NCI-H146 (cell line): ENCODE data around the gene NADK.

Experiments
- DNase-seq: peaks from one replicate; lab custom pipeline; 2025; lab: John Stamatoyannopoulos, UW

The NADK gene

DNA sequence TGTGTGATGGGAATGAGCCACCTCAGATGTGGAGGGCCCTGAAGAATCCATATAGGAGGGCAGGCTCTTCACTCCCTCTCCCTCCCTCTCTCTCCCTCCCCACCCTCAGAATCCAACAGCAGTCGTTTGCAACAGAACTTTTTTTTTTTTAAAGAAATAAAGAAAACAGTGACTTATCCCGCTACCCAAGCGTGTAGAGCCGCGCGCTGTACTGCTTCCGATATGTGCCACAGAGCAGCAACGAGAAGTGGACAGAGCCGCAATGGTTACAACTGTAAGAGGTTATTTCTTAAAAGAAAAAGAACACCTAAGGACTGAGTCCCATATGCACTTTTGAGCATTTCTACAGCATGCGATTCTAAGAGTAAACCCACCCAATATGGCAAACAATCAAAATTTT lies 7.4 kb upstream of the NADK start:
- DNase-seq: no peak

DNA sequence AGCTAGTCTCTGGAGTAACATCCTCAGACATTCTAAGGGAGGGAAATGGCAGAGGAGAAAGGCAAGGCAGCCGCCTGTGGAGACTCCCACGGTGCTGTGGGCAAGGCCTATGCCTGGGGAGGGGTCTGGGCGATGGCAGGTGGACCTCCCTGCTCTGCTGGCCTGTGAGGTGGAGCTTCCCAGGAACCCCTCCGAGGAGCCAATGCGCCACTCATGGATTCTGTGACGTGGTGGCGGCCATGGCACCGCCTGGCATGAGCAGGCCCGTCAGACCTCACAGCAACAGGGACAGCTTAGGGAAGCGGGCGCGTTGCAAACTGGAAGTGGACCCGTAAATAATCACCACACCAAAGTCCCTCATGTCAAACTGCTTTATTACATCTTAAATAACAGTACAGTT lies 6.7 kb upstream of the NADK start:
- no peak for DNase-seq

DNA sequence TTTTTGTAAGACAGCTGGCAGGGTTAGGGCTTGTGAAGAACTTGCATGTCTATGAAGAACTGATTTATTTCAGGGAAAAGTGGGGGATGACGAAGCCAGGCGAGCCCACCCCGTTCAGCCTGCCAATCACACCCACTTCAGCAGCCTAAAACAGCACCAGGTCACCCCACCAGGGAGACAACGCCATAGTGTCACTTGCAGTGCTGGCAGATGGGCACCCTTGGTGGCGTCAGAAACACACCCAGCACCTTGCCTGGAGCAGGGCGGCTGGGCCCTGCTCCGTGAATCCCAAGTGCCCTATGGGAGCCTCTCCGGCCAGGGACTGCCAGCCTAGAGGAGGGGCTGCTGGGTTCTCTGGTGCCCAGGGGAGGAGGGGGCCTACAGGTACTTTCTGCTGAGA lies 5.0 kb upstream of the NADK start:
- no peak for DNase-seq

DNA sequence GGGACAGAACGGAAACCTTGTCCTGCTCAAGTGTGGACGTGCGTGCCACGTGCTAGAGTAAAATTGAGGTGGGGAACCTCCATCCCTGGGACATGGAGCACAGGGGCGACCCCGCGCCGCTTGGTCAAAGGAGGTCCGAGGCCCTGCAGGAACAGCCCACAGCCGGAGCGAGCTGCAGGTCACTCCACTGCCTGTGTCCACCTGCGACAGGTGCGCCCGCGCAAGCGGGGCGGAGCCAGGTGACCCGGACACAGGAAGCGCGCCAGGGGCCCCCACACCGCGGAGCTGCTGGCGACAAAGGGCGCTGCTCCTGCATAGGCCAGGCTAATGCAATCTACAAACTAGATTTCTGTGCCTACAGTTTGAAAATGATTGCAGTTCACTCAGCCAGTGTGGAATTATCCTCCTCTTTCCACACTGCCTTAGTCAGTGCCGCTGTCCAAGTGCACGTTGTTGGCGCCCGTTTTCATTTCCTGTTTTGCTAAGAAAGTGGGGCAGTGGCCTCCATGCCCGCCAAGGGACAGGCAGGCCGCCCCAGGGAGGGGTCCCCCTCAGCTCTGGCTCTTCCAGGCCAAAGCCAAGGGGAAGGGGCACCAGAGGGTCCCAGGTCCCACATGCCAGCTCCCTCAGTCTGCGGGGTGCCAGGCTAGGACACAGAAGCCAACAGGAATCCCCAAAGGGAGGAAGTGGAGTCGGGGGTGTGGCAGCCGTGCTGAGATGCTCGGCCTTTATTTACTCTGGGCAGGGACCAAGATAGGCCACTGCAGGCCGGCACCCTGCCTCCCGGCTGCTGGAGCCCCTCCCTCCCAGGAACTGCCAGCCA lies 4.3 kb upstream of the NADK start:
- peak; percentile 57 for DNase-seq

DNA sequence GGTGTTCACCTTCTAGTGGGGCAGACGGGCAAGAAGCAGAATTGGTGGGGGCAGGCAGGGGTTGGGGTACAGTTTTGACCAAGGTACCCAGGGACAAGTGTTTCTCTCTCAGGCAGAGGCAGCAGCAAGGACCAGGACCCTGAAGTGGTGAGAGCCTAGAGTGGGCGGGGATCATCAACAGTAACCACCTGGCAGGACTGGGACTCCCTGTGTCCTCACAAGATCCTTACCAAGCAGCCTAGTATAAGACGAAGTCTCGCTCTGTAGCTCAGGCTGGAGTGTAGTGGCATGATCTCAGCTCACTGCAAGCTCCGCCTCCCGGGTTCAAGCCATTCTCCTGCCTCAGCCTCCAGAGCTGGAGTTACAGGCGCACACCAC lies 3.2 kb upstream of the NADK start:
- no peak for DNase-seq

DNA sequence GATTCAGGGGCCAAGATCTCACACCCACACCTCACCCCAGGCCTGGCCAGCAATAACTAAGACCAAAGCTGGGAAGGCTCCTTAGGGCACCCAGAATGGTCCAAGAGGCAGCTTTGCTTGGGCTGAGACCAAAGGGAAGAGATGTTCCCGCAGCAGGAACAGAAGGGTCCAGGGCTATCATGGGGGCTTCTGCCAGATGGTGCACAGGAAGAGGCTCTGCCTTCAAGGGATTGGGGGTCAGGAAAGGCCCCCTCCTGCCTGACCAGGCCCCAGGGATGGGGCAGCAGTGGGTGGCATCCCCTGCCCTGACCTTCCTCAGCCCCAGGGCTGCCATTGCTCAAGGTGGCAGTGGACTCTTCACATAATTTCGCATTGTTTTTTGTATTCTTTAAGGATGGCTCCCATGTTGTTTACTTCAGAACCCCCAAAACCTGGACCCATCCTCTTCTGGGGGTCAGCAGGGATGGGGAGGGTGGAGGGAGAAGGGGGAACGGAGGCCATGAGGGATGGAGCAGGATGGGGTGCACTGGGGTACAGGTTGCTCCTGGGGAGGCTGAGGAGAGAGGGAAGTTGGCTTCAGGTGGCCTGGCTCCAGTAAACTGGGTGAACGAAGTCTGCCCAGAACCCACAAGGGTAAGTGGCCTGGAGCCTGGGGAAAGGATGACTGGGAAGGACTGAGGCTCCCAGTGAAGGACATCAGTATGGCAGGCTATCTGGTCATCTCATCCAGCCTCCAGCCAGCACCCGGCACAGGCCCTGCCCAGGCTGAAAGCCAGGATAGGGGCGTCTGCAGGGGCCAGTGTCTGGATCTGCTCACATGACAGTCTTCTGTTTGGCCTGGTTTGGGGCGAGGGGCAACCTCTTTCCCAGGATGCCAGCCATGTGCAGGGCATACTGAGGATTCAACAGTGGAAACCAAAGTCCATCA lies 2.6 kb upstream of the NADK start:
- no peak for DNase-seq

DNA sequence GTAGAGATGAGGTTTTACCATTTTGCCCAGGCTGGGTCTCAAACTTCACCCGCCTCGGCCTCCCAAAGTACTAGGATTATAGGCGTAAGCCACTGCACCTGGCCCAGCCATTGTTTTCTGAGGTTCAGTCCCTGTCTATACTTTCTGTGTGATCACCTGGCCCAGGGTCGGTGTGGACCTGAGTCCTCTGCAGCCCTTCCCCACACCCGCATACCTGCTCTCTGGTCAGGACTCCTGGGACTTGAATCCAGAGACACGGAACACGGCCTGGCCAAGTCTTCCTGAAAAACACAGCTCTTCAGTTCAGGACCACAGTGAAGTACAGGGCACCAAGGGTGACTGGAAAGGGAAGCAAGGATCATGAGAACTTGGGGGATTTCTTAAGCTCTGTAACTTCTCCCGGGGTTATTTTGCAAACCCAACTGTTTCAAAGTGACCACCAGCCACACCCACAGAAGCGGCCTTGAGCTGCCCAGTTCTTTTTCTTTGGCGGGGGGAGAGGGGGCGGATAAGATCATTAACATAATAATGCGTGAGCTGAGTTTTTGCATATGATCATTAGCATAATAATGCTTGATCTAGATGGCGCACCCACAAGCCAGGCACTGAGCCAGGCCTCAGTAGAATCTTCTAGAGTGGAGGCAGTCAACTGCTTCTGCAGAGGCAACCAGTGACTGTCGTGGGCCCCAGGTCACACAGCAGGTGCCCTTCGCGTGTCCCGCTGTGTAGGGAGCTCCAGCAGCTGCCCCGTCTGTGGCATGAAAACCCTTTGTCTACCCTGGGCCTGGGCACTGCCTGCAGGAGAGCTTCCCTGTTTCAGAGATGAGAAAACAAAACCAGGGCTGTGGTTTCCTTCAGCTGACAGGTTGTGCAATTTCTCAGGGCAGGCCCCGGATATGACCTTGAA lies 1.7 kb upstream of the NADK start:
- DNase-seq: no peak

DNA sequence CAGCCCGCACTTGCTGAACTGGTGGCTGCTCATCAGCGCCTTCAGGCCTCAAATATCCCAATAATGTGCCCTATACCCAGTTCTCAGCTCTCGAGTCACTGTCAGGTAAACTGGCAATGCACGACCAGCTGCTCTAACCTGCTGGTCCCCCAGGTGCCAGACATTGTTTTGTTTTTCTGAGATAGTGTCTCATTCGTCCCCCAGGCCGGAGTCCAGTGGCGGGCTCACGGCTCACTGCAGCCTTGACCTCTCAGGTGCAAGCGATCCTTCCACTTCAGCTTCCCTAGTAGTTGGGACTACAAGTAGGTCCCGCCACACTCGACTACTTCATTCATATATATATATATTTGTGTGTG lies 1.0 kb upstream of the NADK start:
- no peak for DNase-seq

DNA sequence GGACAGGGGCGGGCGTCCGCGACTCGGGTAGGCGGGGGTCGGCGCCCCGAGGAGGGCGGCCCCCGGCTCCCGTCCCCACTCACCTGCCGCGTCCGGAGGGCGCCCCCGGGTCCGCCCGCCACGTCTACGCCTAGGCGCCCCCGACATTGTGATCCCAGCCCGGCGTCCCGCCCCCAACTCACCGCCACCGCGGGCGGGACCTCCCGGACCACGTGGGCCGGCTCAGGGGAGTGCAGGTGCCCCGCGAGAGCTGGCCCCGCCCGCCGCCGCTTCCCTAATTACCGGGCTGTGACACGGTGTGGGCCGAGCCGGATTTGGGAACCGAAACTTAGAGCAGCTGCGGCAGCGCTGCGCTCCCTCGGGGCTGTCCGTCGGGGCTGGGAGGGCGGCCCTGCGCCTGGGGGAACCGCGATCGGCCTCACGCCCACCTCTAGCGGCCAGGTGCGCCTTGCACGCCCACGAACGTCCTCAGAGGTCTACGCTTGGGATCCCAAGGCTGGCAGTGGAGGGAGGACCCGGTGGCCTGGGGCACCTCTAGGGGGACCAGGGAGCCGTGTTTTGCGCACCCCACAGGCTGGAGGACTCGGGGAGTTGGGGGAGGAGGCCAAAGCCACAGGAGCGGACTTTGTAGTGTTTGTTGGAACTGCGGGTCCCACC lies 521 bp upstream of the NADK start:
- DNase-seq: peak; percentile 59

DNA sequence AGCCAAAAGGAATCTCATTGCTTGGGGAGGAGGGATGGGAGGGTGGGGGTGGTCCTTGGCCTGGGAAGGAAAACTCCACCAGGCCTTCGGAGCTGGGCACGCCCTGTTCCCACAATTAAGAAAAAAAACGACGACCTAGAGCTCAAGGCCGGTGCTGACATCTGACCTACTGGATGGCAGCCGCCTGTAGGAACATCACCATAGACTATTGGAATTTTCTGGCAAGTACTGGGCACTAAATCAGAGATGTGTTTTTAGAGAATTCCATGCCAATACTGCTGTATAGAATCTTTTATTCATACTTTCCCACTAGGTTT lies 729 bp downstream of the NADK start:
- DNase-seq: peak; percentile 3

DNA sequence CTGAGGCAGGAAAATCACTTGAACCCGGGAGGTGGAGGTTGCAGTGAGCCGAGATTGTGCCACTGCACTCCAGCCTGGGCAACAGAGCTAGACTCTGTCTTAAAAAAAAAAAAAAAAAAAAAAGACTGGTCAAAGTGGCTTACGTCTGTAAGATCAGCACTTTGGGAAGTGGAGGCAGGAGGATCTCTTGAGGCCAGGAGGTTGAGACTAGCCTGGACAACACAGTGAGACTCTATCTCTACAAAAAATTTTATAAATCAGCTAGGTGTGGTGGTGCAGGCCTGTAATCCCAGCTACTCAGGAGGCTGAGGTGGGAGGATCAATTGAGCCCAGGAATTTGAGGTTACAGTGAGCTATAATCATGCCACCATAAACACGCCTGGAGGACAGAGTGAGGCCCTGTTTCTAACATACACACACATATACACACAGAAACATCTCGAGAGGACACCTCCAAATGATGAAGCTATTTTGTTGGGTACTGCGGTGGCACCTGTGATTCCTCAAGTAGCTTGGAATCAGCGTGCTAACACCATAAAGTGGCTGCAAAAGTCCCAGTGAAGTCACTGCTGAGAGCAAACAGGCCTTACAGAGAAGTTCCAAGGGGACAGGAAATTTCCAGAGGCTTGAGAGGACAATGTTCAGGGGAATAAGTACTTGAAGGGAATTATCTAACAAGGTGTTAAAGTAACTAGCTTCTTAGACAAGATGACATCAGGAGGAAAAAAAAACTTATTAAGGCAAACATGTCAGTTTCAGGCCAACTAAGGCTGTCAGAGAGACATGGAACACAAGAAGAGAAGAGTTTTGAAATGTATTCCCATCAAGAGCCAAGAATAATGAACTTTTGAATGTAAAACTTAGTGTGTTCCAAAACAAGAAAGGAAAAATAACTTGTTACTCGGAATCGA lies 1.3 kb downstream of the NADK start:
- DNase-seq: no peak

DNA sequence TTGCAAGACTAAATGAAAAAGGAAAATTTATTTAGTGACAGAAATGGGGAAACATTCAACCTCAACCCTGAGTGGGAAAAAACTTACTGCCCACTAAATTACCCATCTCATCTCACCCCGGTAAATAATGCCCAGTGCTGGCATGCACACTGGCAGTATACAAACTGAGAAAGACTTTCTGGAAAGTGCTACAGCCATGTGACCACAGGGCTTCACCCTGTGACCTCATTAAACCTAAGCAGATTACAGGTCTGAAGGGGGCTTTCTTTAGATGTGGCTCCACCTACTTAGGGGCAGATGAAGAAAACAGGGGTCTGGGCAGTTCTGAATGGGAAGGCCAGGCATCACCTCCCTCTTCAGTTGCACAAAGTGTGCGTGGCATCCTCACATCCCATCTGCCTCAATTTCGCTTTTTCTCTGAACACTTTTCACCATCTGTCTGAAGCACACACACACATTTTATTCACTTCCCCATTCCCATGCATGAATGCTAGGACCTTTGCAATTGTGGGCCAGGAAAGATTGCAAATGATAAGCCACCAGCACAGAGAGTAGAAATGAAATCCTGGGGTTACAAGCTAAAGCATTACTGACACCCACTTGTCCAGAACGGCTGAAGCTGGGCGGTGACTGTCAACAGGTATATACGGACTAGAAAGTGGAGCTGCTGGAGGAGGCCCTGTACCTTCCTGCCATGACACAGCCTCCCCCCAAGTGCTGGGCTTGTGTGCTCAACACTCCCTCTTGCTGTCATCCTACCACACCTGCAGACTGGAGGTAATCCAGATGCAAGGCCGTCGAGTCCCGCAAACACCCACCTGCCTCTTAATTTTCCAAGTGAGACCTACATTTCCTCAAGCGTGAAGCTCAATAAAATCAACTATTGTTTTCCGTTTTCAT lies 2.7 kb downstream of the NADK start:
- DNase-seq: no peak

DNA sequence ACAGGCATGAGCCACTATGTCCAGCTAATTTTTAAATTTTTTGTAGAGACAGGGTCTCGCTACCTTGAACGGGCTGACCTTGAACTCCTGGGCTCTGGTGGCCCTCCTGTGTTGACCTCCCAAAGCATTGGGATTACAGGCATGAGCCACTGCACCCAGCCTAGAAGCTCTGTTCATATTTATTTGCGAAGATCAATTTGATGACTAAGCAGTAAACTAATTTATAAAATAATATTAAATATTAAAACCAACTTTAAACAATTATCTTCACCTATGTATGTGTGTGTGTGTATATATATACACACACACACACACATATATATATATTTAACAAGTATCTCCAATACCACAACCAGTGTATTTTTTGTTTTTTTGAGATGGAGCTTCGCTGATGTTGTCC lies 4.4 kb downstream of the NADK start:
- DNase-seq: no peak

DNA sequence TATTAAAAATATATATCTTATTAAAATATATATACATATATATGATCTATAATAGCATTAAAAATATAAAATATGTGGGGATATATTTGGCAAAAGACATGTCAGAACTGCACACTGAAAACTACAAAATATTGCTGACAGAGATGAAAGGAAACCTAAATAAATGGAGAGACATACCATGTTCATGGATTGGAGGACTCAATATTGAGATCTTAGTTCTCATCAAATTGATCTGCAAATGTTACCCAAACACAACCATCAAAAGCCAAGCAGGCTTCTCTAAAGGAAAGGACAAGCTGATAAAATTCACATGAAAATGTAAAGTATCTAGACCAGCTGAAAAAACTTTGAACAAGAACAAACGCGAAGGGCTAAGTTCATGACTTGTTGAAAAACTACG lies 7.2 kb downstream of the NADK start:
- no peak for DNase-seq

DNA sequence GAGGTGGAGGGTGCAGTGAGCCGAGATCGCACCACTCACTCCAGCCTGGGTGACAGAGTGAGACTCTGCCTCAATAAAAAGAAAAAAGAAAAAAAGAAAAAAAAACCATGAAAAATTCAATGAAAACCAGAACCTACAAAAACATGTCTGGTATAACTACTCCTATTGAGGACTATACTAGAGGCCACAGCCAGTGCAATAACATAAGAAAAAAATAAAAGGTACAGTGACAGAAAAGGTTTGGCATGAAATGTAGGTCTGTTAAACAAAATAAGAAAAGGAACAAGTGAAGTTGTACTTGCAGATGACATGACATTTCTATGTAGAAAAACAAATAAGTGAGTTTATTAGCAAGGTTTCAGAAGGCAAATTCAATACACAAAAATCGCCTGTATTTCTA lies 8.2 kb downstream of the NADK start:
- no peak for DNase-seq

DNA sequence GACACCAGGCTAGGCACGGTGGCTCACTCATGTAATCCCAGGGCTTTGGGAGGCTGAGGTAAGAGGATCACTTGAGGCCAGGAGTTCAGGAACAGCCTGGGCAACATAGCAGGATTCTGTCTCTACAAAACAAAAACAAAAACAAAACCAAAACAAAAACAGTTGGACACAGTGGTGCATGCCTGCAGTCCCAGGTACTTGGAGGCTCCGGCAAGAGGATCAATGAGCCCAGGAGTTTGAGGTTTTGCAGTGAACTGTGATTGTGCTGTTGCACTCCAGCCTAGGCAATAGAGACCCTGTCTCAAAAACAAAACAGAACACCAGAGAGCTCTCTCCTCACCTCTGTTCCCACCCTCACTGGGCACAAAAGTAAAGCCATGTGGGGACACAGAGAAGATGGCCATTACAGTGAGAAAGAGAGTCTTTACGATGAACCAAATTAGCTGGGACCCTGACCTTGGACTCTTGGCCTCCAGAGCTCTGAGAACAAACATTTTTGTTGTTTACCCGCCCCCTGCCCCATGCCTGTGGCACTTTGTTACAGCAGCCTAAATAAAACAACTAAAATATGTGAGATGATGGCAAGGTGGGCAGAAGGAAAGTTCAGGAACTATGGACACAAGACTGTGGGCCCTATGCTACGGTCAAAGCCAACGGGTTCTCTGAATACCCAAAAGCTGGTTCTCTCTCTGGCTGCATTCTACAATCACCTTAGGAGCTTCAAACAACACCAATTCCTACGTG lies 9.8 kb downstream of the NADK start:
- DNase-seq: no peak

DNA sequence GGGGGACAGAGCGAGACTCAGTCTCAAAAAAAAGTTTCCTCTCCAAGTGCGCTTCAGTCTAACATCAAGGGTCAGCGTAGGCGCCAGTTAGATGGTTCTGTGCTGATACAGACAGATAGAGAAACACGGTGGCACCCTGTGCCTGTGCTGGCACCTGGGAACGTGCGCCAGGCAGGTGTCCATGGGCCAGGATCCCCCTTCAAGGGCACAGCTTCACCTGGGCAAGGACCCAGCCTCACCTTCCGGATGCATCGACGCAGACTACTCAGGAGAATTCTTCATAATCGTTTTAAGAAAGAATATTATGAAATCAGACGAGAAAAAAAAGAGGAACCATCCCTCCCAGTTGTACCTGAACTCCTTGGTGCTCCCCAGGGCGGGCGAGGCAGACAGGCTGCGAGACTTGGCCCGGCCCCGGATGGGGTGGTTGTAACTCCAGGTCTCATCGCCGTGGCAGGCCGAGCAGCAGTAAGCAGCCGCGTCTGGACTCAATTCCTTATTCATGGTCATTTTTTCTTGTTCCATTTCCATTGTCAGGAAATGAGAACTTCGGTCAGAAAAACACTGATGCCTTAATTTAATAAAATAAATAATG lies 13.3 kb downstream of the NADK start:
- DNase-seq: no peak
